ENCODE data around the gene PTCHD1. TPM values are rescaled to one million over a fixed set of nuclear protein-coding genes. Genes with fewer than 3 reads are reported as not detected.

The PTCHD1 gene
- total RNA-seq, 2 experiments from 2014 or later: not detected

DNA sequence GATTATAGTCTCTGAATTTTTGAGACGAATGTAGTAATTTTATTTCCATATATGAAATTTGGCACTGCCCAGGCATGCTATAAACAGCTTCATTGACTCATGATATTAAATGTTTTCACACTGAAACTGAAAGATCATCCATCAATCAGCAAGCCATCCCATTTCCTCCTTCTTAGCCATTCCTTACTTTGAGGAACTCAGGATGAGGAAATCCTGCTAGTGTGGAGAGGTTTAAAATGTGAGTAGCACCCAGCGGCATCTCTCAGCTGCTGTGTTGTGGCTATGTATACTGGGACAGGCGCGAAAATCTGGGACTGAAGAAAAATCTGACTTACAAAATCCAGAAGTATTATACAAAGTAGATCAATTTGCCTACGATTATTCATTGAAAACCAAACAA lies 52.1 kb downstream of the PTCHD1 start:
- H3K9me3 Mint-ChIP-seq (ENCODE audit: insufficient read depth): no peaks in the 10 kb centered on the region
- H3K36me3 Mint-ChIP-seq (ENCODE audit: low read depth): no peaks in the 10 kb centered on the region
- no peaks in the 10 kb centered on the region for H3K4me1 Mint-ChIP-seq (ENCODE audit: low read depth)
- no peak overlapping the region for H3K27ac Mint-ChIP-seq
- DNase-seq (no peak), ATAC-seq (no peak)
- peaks cover 10% of the 10 kb centered on the region for H3K27me3 Mint-ChIP-seq (ENCODE audit: low read depth)
- ChIA-PET POLR2A (no interaction called here), CTCF (no interaction called here)
- H3K4me3 Mint-ChIP-seq: no peak overlapping the region

DNA sequence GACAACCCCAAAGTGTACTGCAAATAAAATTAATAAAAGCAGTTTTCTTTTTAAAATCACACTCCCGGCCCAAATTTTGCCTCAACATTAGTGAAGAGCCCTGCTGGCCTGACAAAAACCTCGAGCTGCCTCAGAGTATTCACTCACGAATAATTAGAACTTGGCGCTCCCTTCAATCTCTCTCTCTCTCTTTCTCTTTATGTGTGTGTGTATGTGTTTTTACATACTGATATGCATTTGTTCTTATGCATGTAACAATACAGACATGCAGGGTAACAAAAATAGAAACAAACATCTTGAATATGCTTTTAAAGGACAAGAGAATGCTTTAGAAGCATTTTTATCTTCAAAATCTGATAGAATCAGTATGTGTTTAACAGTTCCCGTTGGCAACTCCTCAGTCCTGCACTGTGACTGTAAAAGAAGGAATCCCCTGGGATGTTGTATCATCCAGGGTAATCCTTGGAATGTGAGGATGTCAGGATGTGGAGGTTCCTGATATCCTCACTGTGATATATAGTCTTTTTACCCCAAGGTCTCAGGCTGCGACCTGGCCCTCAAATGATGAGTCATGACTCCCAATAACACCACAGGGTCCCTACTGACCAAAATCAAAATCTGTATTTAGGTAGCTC lies 53.0 kb downstream of the PTCHD1 start:
- H3K9me3 Mint-ChIP-seq (ENCODE audit: insufficient read depth): no peaks in the 10 kb centered on the region
- ATAC-seq (no peak), DNase-seq (no peak)
- H3K27ac Mint-ChIP-seq: no peak overlapping the region
- ChIA-PET CTCF (no interaction called here), POLR2A (no interaction called here)
- no peaks in the 10 kb centered on the region for H3K4me1 Mint-ChIP-seq (ENCODE audit: low read depth)
- H3K36me3 Mint-ChIP-seq (ENCODE audit: low read depth): no peaks in the 10 kb centered on the region
- H3K27me3 Mint-ChIP-seq (ENCODE audit: low read depth): peaks cover 5% of the 10 kb centered on the region
- no peak overlapping the region for H3K4me3 Mint-ChIP-seq

DNA sequence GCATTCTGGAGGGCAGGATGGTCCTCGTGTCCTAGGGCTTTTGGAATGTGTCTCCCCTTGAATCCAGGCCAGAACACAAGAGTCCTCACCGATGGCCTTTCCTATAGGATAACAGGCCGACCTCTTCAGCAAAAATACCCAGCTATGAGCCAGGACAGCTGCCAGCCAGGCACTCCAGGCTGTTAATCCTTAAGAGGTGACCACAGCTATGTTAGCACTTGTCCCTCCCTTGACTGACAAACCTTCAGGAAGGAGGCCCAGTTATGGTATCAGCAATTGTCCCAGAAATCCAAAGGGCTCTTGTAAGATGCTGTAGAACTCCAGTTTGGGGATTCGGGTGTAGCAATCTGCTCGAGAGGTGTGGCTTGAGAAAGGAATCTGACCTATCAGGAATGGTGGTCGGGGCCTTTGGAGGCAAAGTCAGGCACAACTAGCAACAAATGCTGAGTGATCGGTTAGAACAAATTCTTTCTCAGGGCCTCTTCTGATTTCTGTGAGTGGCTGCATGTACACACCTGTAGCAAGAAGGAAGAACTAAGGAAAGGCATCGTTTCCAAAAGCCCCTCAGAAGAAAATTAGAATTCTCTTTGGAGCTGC lies 54.6 kb downstream of the PTCHD1 start:
- ATAC-seq (no peak), DNase-seq (no peak)
- ChIA-PET CTCF (no interaction called here), POLR2A (no interaction called here)
- H3K27me3 Mint-ChIP-seq (ENCODE audit: low read depth): no peaks in the 10 kb centered on the region
- no peaks in the 10 kb centered on the region for H3K4me1 Mint-ChIP-seq (ENCODE audit: low read depth)
- no peaks in the 10 kb centered on the region for H3K9me3 Mint-ChIP-seq (ENCODE audit: insufficient read depth)
- H3K27ac Mint-ChIP-seq: no peak overlapping the region
- H3K4me3 Mint-ChIP-seq: no peak overlapping the region
- H3K36me3 Mint-ChIP-seq (ENCODE audit: low read depth): no peaks in the 10 kb centered on the region

DNA sequence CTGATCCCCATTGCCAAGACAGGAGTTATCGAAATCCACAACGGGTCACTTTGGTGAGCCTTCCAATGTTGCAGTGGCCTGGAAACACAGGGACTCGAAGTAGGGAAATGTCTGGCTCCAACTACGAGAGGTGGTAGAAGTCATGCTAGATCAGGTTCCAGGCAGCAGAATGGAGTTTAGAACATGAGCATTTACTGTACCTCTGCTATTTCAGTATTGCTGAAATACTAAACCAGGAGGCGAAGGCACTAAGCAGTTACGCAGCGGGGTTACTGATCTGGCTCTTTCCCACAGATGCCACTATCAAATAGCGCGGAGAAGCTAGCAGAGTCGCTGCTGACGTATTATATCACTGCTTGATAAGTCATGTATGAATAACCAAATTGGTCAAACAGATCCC lies 56.3 kb downstream of the PTCHD1 start:
- Mint-ChIP-seq H3K9me3 (ENCODE audit: insufficient read depth) (no peaks in the 10 kb centered on the region), H3K27me3 (ENCODE audit: low read depth) (no peaks in the 10 kb centered on the region), H3K27ac (no peak overlapping the region), H3K4me3 (no peak overlapping the region), H3K4me1 (ENCODE audit: low read depth) (no peaks in the 10 kb centered on the region), H3K36me3 (ENCODE audit: low read depth) (no peaks in the 10 kb centered on the region)
- DNase-seq (no peak), ATAC-seq (no peak)
- POLR2A ChIA-PET: no interaction called here
- CTCF ChIA-PET: no interaction called here

DNA sequence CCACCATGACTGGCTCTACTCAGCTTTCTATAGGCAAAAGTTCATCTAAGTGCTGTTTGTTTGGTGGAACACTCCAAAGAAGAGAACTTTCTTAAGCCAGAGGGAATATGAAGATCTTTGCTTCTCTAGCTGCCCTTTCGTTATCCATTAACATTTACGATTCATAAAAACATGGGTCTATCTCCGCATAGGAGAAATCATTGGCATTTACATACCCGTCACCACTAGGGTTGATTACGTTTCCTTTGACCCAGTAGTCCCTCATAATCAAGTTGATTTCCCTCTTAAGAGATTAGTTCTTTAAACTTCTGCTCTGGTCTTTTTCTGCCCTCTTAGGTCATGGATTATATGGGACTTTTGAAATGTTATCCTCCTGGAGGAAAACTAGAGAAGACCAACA lies 57.5 kb downstream of the PTCHD1 start:
- Mint-ChIP-seq H3K27me3 (ENCODE audit: low read depth) (no peaks in the 10 kb centered on the region), H3K27ac (no peak overlapping the region), H3K4me1 (ENCODE audit: low read depth) (no peaks in the 10 kb centered on the region), H3K4me3 (no peak overlapping the region), H3K9me3 (ENCODE audit: insufficient read depth) (no peaks in the 10 kb centered on the region), H3K36me3 (ENCODE audit: low read depth) (no peaks in the 10 kb centered on the region)
- CTCF ChIA-PET: no interaction called here
- POLR2A ChIA-PET: no interaction called here
- DNase-seq (no peak), ATAC-seq (no peak)

DNA sequence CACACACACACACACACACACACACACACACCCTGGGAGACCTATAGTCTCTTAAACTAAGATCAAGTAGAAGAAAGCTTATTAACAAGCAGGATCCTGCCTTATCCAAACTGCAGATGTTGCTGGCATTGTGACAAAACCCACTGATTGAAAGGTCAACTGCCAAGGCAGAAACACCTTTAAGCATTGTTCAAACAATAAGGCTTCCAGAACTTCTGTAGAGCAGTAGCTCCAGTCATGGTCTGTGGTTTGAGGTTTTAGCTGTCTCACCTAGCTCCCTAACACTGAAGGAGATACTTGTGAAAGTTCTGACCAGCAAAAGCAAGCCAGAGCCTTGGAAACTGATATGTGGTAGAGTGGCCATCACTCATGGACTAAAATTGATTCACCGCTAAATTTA lies 59.8 kb downstream of the PTCHD1 start:
- H3K27me3 Mint-ChIP-seq (ENCODE audit: low read depth): no peaks in the 10 kb centered on the region
- DNase-seq (no peak), ATAC-seq (no peak)
- no peaks in the 10 kb centered on the region for H3K9me3 Mint-ChIP-seq (ENCODE audit: insufficient read depth)
- ChIA-PET CTCF (no interaction called here), POLR2A (no interaction called here)
- H3K4me1 Mint-ChIP-seq (ENCODE audit: low read depth): no peaks in the 10 kb centered on the region
- H3K4me3 Mint-ChIP-seq: no peak overlapping the region
- no peak overlapping the region for H3K27ac Mint-ChIP-seq
- H3K36me3 Mint-ChIP-seq (ENCODE audit: low read depth): no peaks in the 10 kb centered on the region

DNA sequence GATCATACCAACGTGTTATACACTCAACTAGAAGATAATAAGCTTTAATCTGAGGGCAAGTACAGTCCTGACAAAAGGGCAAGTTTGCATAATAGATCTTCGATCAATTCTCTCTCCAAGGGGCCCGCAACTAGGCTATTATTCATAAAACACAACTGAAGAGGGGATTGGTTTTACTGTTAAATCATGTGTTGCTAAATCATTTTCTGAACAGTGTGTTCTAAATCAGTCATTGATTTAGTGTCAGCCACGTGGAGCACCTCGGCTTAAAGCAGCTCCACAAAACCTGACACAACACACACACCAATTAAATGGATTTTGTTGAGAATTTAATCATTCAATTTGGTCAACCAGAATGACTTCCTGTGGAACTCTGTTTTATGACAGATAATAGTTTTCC lies 61.6 kb downstream of the PTCHD1 start:
- H3K27ac Mint-ChIP-seq: no peak overlapping the region
- ChIA-PET CTCF (no interaction called here), POLR2A (no interaction called here)
- H3K4me3 Mint-ChIP-seq: no peak overlapping the region
- no peaks in the 10 kb centered on the region for H3K9me3 Mint-ChIP-seq (ENCODE audit: insufficient read depth)
- no peaks in the 10 kb centered on the region for H3K4me1 Mint-ChIP-seq (ENCODE audit: low read depth)
- H3K36me3 Mint-ChIP-seq (ENCODE audit: low read depth): no peaks in the 10 kb centered on the region
- no peaks in the 10 kb centered on the region for H3K27me3 Mint-ChIP-seq (ENCODE audit: low read depth)
- DNase-seq (no peak), ATAC-seq (no peak)

DNA sequence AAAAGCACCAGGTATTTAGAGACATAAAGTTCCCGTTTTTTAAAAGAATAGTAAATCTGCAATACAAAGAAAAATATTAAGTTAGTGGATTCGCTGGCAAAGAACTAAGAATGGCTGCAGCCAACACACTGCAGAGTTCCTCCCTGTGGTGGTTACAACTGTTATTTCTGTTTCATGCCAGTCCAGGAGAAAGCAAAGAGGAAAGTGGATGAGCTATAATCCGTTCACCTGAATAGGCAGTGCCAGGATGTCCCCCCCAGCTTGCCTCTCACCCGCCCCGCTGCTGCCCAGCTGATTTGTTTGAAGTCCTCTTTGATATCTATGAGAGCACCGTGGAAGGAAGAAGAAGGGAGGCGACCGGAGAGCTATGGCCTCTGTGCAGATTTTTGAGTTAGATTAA lies 63.9 kb downstream of the PTCHD1 start:
- no peaks in the 10 kb centered on the region for H3K9me3 Mint-ChIP-seq (ENCODE audit: insufficient read depth)
- POLR2A ChIA-PET: no interaction called here

DNA sequence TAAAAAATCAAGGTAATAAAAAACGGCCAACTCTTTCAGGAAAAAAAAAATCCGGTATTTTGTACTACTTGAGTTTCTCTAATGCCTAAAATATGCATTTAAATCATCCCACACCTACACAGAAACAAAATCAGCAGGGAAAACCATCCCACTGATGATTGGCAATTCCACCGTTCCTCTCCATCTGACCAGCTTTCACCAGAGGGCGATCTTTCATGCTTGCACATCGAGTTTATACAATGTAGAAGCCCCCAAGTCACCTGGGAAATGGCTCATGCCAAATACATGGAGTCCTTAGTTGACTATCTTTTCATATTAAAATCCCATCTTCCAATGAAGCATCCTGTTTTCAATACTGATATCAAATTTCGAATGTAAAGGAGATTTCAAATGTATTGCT lies 69.2 kb downstream of the PTCHD1 start:
- Mint-ChIP-seq H3K4me3 (no peak overlapping the region), H3K4me1 (ENCODE audit: low read depth) (no peaks in the 10 kb centered on the region), H3K27me3 (ENCODE audit: low read depth) (no peaks in the 10 kb centered on the region), H3K27ac (no peak overlapping the region), H3K36me3 (ENCODE audit: low read depth) (no peaks in the 10 kb centered on the region), H3K9me3 (ENCODE audit: insufficient read depth) (no peaks in the 10 kb centered on the region)
- POLR2A ChIA-PET: no interaction called here
- ATAC-seq: no peak
- no peak for DNase-seq
- CTCF ChIA-PET: no interaction called here

More for the DNA sequence above, 63.9 kb downstream of the PTCHD1 start:
- Mint-ChIP-seq H3K27me3 (ENCODE audit: low read depth) (no peaks in the 10 kb centered on the region), H3K36me3 (ENCODE audit: low read depth) (no peaks in the 10 kb centered on the region), H3K4me1 (ENCODE audit: low read depth) (no peaks in the 10 kb centered on the region), H3K27ac (no peak overlapping the region), H3K4me3 (no peak overlapping the region)
- CTCF ChIA-PET: no interaction called here
- ATAC-seq: no peak
- DNase-seq: no peak

DNA sequence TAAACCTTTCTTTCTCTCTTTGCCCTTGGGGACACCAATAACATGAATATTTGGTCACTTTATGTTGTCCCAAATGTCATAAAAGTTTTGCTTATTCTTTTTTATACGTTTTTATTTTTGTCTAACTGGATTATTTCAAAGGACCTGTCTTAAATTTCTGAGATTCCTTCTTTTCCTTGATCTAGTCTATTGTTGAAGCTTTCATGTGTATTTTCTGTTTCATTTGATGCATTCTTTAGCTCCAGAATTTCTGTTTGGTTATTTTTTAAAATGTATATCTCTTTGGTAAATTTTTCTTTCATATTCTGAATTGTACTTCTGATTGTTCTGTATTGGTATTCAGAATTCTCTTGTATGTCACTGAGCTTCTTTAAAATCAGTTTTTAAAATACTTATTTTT lies 88.3 kb downstream of the PTCHD1 start:
- H3K9me3 Mint-ChIP-seq (ENCODE audit: insufficient read depth): peaks cover 3% of the 10 kb centered on the region
- POLR2A ChIA-PET: no interaction called here

DNA sequence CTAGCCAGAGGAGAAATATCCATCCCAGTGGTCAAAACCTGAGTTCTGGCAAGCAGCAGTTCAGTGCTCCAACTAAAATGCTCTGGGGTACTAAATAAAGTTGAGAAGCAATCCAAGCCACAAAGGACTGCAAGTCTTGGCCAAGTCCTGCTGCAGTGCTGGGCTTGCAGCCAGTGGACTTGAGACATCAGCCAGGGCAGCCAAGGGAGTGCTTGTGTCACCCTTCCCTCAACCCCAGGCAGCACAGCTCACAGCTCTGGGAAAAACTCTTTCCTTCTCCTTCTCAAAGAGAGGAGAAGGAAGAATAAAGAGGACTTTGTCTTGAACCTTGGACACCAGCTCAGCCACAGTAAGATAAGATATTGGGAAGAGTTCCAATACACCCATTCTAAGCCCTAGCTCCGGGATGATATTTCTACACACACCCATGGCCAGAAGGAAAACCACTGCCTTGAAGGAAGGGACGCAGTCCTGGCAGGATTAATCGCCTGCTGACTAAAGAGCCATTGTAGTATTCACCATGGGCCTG lies 99.8 kb downstream of the PTCHD1 start:
- CTCF ChIA-PET: no interaction called here
- POLR2A ChIA-PET: no interaction called here

More for the DNA sequence above, 88.3 kb downstream of the PTCHD1 start:
- Mint-ChIP-seq H3K4me3 (no peak overlapping the region), H3K4me1 (ENCODE audit: low read depth) (no peaks in the 10 kb centered on the region), H3K27ac (no peak overlapping the region), H3K36me3 (ENCODE audit: low read depth) (no peaks in the 10 kb centered on the region), H3K27me3 (ENCODE audit: low read depth) (no peaks in the 10 kb centered on the region)
- no peak for DNase-seq
- ATAC-seq: no peak
- CTCF ChIA-PET: no interaction called here

DNA sequence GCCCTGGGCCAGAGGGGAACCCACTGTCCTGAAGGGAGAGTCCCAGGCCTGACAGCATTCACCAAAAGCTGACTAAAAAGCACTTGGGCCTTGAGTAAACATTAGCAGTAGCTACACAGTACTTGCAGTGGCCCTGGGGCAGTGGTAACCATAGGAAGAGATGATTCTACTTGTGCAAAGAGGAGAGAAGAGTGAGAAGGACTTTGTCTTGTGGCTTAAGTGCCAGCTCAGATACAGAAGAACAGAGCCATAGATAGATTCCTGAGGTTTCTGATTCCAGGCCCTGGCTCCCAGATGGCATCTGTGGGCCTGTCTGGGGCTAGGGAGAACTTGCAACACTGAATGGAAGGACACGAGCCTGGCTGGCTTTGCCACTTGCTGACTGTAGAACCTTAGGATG lies 100.5 kb downstream of the PTCHD1 start:
- ATAC-seq (no peak), DNase-seq (no peak)
- no peak overlapping the region for H3K27ac Mint-ChIP-seq
- CTCF ChIA-PET: no interaction called here
- no peak overlapping the region for H3K4me3 Mint-ChIP-seq
- H3K27me3 Mint-ChIP-seq (ENCODE audit: low read depth): no peaks in the 10 kb centered on the region
- no peaks in the 10 kb centered on the region for H3K36me3 Mint-ChIP-seq (ENCODE audit: low read depth)
- H3K9me3 Mint-ChIP-seq (ENCODE audit: insufficient read depth): no peaks in the 10 kb centered on the region
- H3K4me1 Mint-ChIP-seq (ENCODE audit: low read depth): no peaks in the 10 kb centered on the region
- POLR2A ChIA-PET: no interaction called here

More for the DNA sequence above, 99.8 kb downstream of the PTCHD1 start:
- Mint-ChIP-seq H3K27me3 (ENCODE audit: low read depth) (no peaks in the 10 kb centered on the region), H3K4me1 (ENCODE audit: low read depth) (no peaks in the 10 kb centered on the region), H3K9me3 (ENCODE audit: insufficient read depth) (peaks cover 1% of the 10 kb centered on the region), H3K36me3 (ENCODE audit: low read depth) (no peaks in the 10 kb centered on the region), H3K4me3 (no peak overlapping the region), H3K27ac (no peak overlapping the region)
- DNase-seq (no peak), ATAC-seq (no peak)

DNA sequence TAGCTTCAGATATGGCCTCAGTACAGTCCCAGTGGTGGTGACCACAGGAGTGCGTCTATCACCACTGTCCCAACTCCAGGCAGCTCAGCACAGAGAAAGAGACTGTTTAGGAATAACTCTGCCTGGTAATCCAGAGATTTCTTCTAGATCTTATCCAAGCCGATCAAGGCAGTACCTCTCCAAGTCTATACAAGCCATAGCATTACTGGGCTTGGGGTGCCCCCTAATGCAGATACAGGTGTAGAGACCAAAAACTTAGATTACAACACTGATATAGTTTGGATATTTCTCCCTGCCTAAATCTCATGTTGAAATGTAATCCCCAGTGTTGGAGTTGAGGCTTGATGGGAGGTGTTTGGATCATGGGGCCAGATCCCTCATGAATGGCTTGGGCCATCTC lies 100.9 kb downstream of the PTCHD1 start:
- no peaks in the 10 kb centered on the region for H3K9me3 Mint-ChIP-seq (ENCODE audit: insufficient read depth)
- H3K4me1 Mint-ChIP-seq (ENCODE audit: low read depth): no peaks in the 10 kb centered on the region
- ChIA-PET CTCF (no interaction called here), POLR2A (no interaction called here)
- ATAC-seq (no peak), DNase-seq (no peak)
- H3K4me3 Mint-ChIP-seq: no peak overlapping the region
- H3K27ac Mint-ChIP-seq: no peak overlapping the region
- H3K36me3 Mint-ChIP-seq (ENCODE audit: low read depth): no peaks in the 10 kb centered on the region
- no peaks in the 10 kb centered on the region for H3K27me3 Mint-ChIP-seq (ENCODE audit: low read depth)

Measured in activated CD8-positive, alpha-beta T cell treated with anti-CD3 and anti-CD28 coated beads, Interleukin-2, amount 10 ng/mL, durations not matched to agents 7 days and 5 days (primary cell).